T-cell (primary cell): ENCODE results near the gene BRIP1. TPM values are rescaled to one million over a fixed set of nuclear protein-coding genes. Genes with fewer than 3 reads are reported as not detected.

Source experiments
- ATAC-seq, 4 experiments: fragments of 200-7000 bp in 3 of 4; fragments of 150-1000 bp in 1 of 4; cut with Tn5 transposase; replicated peaks in 1 of 4; 1 replicate in 3 of 4; 2 replicates in 1 of 4; pipeline ENCODE4 v1.10.0; 2021; ENCODE audit warnings: moderate library complexity in 3 of 4, mild to moderate bottlenecking in 2 of 4, moderate number of reproducible peaks in 1 of 4
- CTCF ChIA-PET, 2 donors: fragments of 300-600 bp; sonication (Branson Sonifier 250); formaldehyde crosslinking; loops; one replicate each; lab custom pipeline; 2022; ENCODE audit warnings: antibody characterized with exemption in 2 of 2; lab: Charles Lee
- POLR2A ChIA-PET, 2 donors: fragments of 300-600 bp; sonication (Branson Sonifier 250); formaldehyde crosslinking; loops; one replicate each; lab custom pipeline; 2022; ENCODE audit warnings: antibody characterized with exemption in 2 of 2; lab: Charles Lee
- DNase-seq, 35 experiments: peaks; one replicate each; pipeline versions ENCODE4 v3.0.0 to v3.0.0-alpha.2; 2013 to 2023
- H3K27ac ChIP-seq: one replicate; pipeline ENCODE4 v1.5.1; 2013; ENCODE audit warnings: low read length
- H3K27me3 ChIP-seq, 2 experiments: replicated peaks in 1 of 2; 1 replicate in 1 of 2; 2 replicates in 1 of 2; pipeline versions ENCODE4 v1.6.1 to v1.7.0; 2013; ENCODE audit warnings: low read length in 1 of 2, mixed read lengths in 1 of 2; ENCODE audit not compliant: control insufficient read depth in 2 of 2, insufficient read depth in 2 of 2; ENCODE audit errors: extremely low read depth in 1 of 2
- H3K36me3 ChIP-seq, 2 donors: 1 replicate in 1 of 2; 2 replicates in 1 of 2; pipeline versions ENCODE4 v1.6.1 to v1.7.0; 2013; ENCODE audit warnings: low read length in 1 of 2; ENCODE audit not compliant: control insufficient read depth in 2 of 2, insufficient read depth in 1 of 2; ENCODE audit errors: extremely low read depth in 1 of 2
- H3K4me1 ChIP-seq, 2 experiments: 1 replicate in 1 of 2; 2 replicates in 1 of 2; pipeline versions ENCODE4 v1.6.1 to v1.7.0; 2013; ENCODE audit warnings: low read length in 2 of 2, mixed read lengths in 1 of 2; ENCODE audit not compliant: insufficient read depth in 2 of 2, control insufficient read depth in 1 of 2; ENCODE audit errors: extremely low read depth in 1 of 2
- H3K4me3 ChIP-seq, 2 donors: 1 replicate in 1 of 2; 2 replicates in 1 of 2; pipeline versions ENCODE4 v1.5.1 to v1.7.0; 2013; ENCODE audit warnings: mild to moderate bottlenecking in 2 of 2, low read length in 1 of 2, moderate library complexity in 1 of 2; ENCODE audit not compliant: control insufficient read depth in 1 of 2; ENCODE audit errors: extremely low read depth in 1 of 2
- H3K9me3 ChIP-seq: 2 replicates; pipeline ENCODE4 v1.7.0; 2013
- H3K27ac Mint-ChIP-seq, 2 donors: one replicate each; pipeline ENCODE4 v1.8.0; 2020 to 2021; ENCODE audit warnings: mild to moderate bottlenecking in 2 of 2, mixed read lengths in 2 of 2
- H3K27me3 Mint-ChIP-seq, 2 donors: one replicate each; pipeline ENCODE4 v1.8.0; 2021 to 2022; ENCODE audit warnings: mixed read lengths in 2 of 2
- H3K36me3 Mint-ChIP-seq: one replicate; pipeline ENCODE4 v1.8.0; 2021; ENCODE audit warnings: mixed read lengths
- H3K4me1 Mint-ChIP-seq, 3 donors: one replicate each; pipeline ENCODE4 v1.8.0; 2020 to 2022; ENCODE audit warnings: mixed read lengths in 3 of 3, mild to moderate bottlenecking in 1 of 3
- H3K4me3 Mint-ChIP-seq, 3 donors: one replicate each; pipeline ENCODE4 v1.8.0; 2020 to 2022; ENCODE audit warnings: mild to moderate bottlenecking in 3 of 3, mixed read lengths in 3 of 3, moderate library complexity in 3 of 3
- H3K9me3 Mint-ChIP-seq, 3 donors: one replicate each; pipeline ENCODE4 v1.8.0; 2020 to 2022; ENCODE audit warnings: mixed read lengths in 3 of 3
- WGBS: methylation state at CpG from one replicate; pipeline ENCODE4 v1.1.5; 2013; ENCODE audit warnings: missing lambda C conversion rate; ENCODE audit not compliant: insufficient coverage; 5-methylcytosine and 5-hydroxymethylcytosine counted together
- total RNA-seq, 35 experiments: library from RNA in 6 of 35; stranded (reverse) in 6 of 35; fragments of 120-200 nt in 1 of 35; gene quantifications; one replicate each; pipeline versions ENCODE4 v1.2.1 to v1.2.4 and lab custom pipeline; 2013 to 2026

Gene BRIP1
- total RNA-seq, 5 donors from 2014 or later (not counting 1 experiment from before 2014, with no cell fraction given): 1.4 to 3.5 (median 1.7) TPM

DNA sequence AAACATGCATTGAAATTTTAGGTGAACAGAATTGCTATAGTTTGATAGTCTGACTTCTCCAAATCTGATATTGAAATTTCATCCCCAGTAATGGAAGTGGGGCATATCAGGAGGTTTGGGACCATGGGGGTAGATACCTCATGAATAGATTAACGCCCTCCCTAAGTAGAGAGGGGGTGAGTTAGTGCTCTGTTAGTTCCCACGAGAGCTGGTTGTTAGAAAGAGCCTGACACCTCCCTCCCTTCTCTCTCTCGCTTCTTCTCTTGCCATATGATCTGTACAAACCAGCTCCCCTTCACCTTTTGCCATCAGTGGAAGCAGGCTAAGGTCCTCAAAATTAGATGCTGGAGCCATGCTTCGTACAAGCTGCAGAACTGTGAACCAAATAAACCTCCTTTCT lies 78.8 kb downstream of the BRIP1 start:
- no peaks in the 10 kb centered on the region for H3K9me3 Mint-ChIP-seq
- H3K27ac Mint-ChIP-seq: no peak overlapping the region
- Histone ChIP-seq H3K27ac (no peak overlapping the region), H3K9me3 (no peaks in the 10 kb centered on the region), H3K4me1 (no peaks in the 10 kb centered on the region), H3K27me3 (no peaks in the 10 kb centered on the region), H3K36me3 (no peaks in the 10 kb centered on the region), H3K4me3 (no peak overlapping the region)
- ATAC-seq: no peak
- no peaks in the 10 kb centered on the region for H3K27me3 Mint-ChIP-seq
- peaks cover 0 to 6% (median 0%) of the 10 kb centered on the region in 3 donors for H3K4me1 Mint-ChIP-seq
- no peak for DNase-seq
- ChIA-PET CTCF (no interaction called here), POLR2A (no interaction called here)
- peaks cover 3% of the 10 kb centered on the region for H3K36me3 Mint-ChIP-seq
- WGBS: 100% methylated on average over 2 of the region's 4 CpGs
- no peak overlapping the region for H3K4me3 Mint-ChIP-seq

DNA sequence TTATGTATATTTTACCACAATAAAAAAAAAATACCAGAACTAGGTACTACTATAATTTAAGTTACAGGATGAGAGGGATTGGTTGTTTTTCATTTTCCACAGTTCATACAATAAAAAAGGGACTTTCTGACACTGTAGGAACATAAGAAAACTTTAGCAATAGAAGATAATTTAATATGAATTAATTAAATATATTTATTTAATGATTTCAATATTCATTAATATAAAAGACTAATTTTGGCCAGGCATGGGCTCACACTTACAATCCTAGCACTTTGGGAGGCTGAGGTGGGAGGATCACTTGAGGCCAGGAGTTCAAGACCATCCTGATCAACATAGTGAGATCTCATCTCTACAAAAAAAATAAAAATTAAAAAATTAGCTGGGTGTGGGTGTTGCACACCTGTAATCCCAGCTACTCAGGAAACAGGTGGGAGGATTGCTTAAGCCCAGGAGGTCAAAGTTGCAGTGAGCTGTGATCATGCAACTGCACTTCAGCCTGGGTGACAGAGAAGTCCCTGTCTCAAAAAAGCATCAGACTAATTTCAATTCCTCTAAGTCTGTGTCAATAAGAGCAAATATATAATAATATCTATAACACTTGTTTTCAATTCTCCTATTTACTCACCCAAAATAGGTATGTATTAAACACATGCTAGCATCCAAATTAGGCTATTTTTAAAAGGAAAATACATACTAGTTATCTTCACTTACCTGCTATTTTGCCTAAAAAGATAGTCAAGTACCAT lies 79.6 kb downstream of the BRIP1 start:
- Histone ChIP-seq H3K4me3 (no peak overlapping the region), H3K27ac (no peak overlapping the region), H3K36me3 (no peaks in the 10 kb centered on the region), H3K27me3 (no peaks in the 10 kb centered on the region), H3K4me1 (no peaks in the 10 kb centered on the region), H3K9me3 (no peaks in the 10 kb centered on the region)
- ATAC-seq: no peak
- CTCF ChIA-PET: no interaction called here
- H3K9me3 Mint-ChIP-seq: no peaks in the 10 kb centered on the region
- no peaks in the 10 kb centered on the region for H3K27me3 Mint-ChIP-seq
- H3K4me3 Mint-ChIP-seq: no peak overlapping the region
- peaks cover 3% of the 10 kb centered on the region for H3K36me3 Mint-ChIP-seq
- no peak for DNase-seq
- H3K27ac Mint-ChIP-seq: no peak overlapping the region
- POLR2A ChIA-PET: no interaction called here
- peaks cover 0 to 6% (median 0%) of the 10 kb centered on the region in 3 donors for H3K4me1 Mint-ChIP-seq

- Mint-ChIP-seq H3K4me1 (peaks cover 0 to 6% (median 0%) of the 10 kb centered on the region in 3 donors), H3K4me3 (no peak overlapping the region), H3K9me3 (no peaks in the 10 kb centered on the region), H3K27ac (no peak overlapping the region), H3K27me3 (no peaks in the 10 kb centered on the region), H3K36me3 (peaks cover 3% of the 10 kb centered on the region)
- Histone ChIP-seq H3K4me1 (no peaks in the 10 kb centered on the region), H3K9me3 (no peaks in the 10 kb centered on the region), H3K27me3 (no peaks in the 10 kb centered on the region), H3K36me3 (no peaks in the 10 kb centered on the region), H3K4me3 (no peak overlapping the region), H3K27ac (no peak overlapping the region)
- DNase-seq (no peak), ATAC-seq (no peak)
- 100% methylated on average over 1 of the region's 1 CpG for WGBS
- POLR2A ChIA-PET: no interaction called here
- CTCF ChIA-PET: no interaction called here
Measured at GRCh38 chr17:61783120-61783519, 80.2 kb downstream of the BRIP1 start.

DNA sequence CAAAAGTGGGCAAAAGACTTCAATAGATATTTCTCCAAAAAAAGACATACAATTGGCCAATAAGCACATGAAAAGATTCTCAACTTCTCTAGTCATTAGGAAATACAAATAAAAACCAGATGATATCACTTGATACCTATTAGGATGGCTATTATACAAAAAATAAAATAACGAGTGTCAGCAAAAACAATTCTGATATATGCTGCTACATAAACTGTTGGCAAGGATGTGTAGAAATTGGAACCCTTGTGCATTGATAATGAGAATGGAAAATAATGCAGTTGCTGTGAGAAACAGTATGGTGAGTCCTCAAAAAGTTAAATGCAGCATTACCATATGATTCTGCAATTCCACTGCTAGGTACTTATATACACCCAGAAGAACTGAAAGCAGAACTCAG lies 80.6 kb downstream of the BRIP1 start:
- H3K27ac Mint-ChIP-seq: no peak overlapping the region
- ChIA-PET CTCF (no interaction called here), POLR2A (no interaction called here)
- no CpG with 5 or more reads among the region's 1 CpG for WGBS
- H3K4me3 ChIP-seq: no peak overlapping the region
- H3K9me3 Mint-ChIP-seq: no peaks in the 10 kb centered on the region
- H3K27ac ChIP-seq: no peak overlapping the region
- no peaks in the 10 kb centered on the region for H3K27me3 ChIP-seq
- no peaks in the 10 kb centered on the region for H3K27me3 Mint-ChIP-seq
- no peaks in the 10 kb centered on the region for H3K9me3 ChIP-seq
- H3K4me3 Mint-ChIP-seq: no peak overlapping the region
- H3K36me3 ChIP-seq: no peaks in the 10 kb centered on the region
- H3K36me3 Mint-ChIP-seq: peaks cover 3% of the 10 kb centered on the region
- peaks cover 0 to 6% (median 0%) of the 10 kb centered on the region in 3 donors for H3K4me1 Mint-ChIP-seq
- no peaks in the 10 kb centered on the region for H3K4me1 ChIP-seq
- ATAC-seq: no peak
- DNase-seq: no peak

GRCh38 chr17:61775364-61775763 lies 88.0 kb downstream of the BRIP1 start:
- no peaks in the 10 kb centered on the region for H3K27me3 ChIP-seq
- no peaks in the 10 kb centered on the region for H3K4me1 Mint-ChIP-seq
- H3K4me1 ChIP-seq: no peaks in the 10 kb centered on the region
- ChIA-PET CTCF (no interaction called here), POLR2A (interaction anchor here in 1 of 2 donors (0.8 kb wide), 1 partner anchor 11 kb away, joined by 3 read pairs; no protein-coding TSS in a partner anchor)
- no peaks in the 10 kb centered on the region for H3K9me3 ChIP-seq
- no peaks in the 10 kb centered on the region for H3K27me3 Mint-ChIP-seq
- no CpG with 5 or more reads among the region's 2 CpGs for WGBS
- no peaks in the 10 kb centered on the region for H3K36me3 ChIP-seq
- H3K4me3 Mint-ChIP-seq: no peak overlapping the region
- peaks cover 20% of the 10 kb centered on the region for H3K36me3 Mint-ChIP-seq
- peaks cover 8 to 9% (median 9%) of the 10 kb centered on the region in 3 donors for H3K9me3 Mint-ChIP-seq
- ATAC-seq: no peak
- no peak for DNase-seq
- H3K4me3 ChIP-seq: no peak overlapping the region
- H3K27ac ChIP-seq: no peak overlapping the region
- no peak overlapping the region for H3K27ac Mint-ChIP-seq

- H3K4me3 ChIP-seq: no peak overlapping the region
- no peaks in the 10 kb centered on the region for H3K4me1 Mint-ChIP-seq
- no peak for ATAC-seq
- no peaks in the 10 kb centered on the region for H3K27me3 Mint-ChIP-seq
- H3K27ac ChIP-seq: no peak overlapping the region
- no peak overlapping the region for H3K27ac Mint-ChIP-seq
- no peaks in the 10 kb centered on the region for H3K27me3 ChIP-seq
- no CpG with 5 or more reads among the region's 2 CpGs for WGBS
- H3K36me3 ChIP-seq: no peaks in the 10 kb centered on the region
- H3K9me3 ChIP-seq: no peaks in the 10 kb centered on the region
- H3K4me3 Mint-ChIP-seq: no peak overlapping the region
- ChIA-PET POLR2A (interaction anchor here in 1 of 2 donors (0.8 kb wide), 1 partner anchor 10 kb away, joined by 3 read pairs; no protein-coding TSS in a partner anchor), CTCF (no interaction called here)
- no peaks in the 10 kb centered on the region for H3K4me1 ChIP-seq
- H3K36me3 Mint-ChIP-seq: peaks cover 23% of the 10 kb centered on the region
- peaks cover 8 to 13% (median 9%) of the 10 kb centered on the region in 3 donors for H3K9me3 Mint-ChIP-seq
- no peak for DNase-seq
Measured at GRCh38 chr17:61774724-61775123, 88.6 kb downstream of the BRIP1 start.
